ENCODE data around the gene AADAC.
"Not testable (repeated sequence)": the region's sequence is repeated elsewhere in the genome, so short reads cannot be mapped to it uniquely, and the experiment has no call there.

Gene AADAC

GRCh38 chr3:151787626-151788025 is 26.3 kb upstream of the AADAC start:
- H3K4me3 ChIP-seq (ENCODE audit: control insufficient read depth, low read depth, low read length) = no peak overlapping the region
- TF ChIP-seq CTCF (conservative IDR thresholded peaks at IDR 0.05; ENCODE audit: control insufficient read depth, insufficient read depth, low read depth, low read length) = no peak
- DNase-seq (ENCODE audit: low read depth) = peak; percentile 42

GRCh38 chr3:151788401-151788800 is 25.5 kb upstream of the AADAC start:
- no peak overlapping the region for H3K4me3 ChIP-seq (ENCODE audit: control insufficient read depth, low read depth, low read length)
- no peak for TF ChIP-seq CTCF (conservative IDR thresholded peaks at IDR 0.05; ENCODE audit: control insufficient read depth, insufficient read depth, low read depth, low read length)
- no peak for DNase-seq (ENCODE audit: low read depth)

GRCh38 chr3:151789853-151790463 is 24.0 kb upstream of the AADAC start:
- no peak for TF ChIP-seq CTCF (conservative IDR thresholded peaks at IDR 0.05; ENCODE audit: control insufficient read depth, insufficient read depth, low read depth, low read length)
- peak; percentile 35 for DNase-seq (ENCODE audit: low read depth)
- no peak overlapping the region for H3K4me3 ChIP-seq (ENCODE audit: control insufficient read depth, low read depth, low read length)

GRCh38 chr3:151790763-151791162 is 23.2 kb upstream of the AADAC start:
- not testable (repeated sequence) for H3K4me3 ChIP-seq (ENCODE audit: control insufficient read depth, low read depth, low read length); DNase-seq (ENCODE audit: low read depth)

GRCh38 chr3:151792411-151792810 is 21.5 kb upstream of the AADAC start:
- DNase-seq (ENCODE audit: low read depth) = no peak
- no peak overlapping the region for H3K4me3 ChIP-seq (ENCODE audit: control insufficient read depth, low read depth, low read length)
- TF ChIP-seq CTCF (conservative IDR thresholded peaks at IDR 0.05; ENCODE audit: control insufficient read depth, insufficient read depth, low read depth, low read length) = no peak

- DNase-seq (ENCODE audit: low read depth) = no peak
- no peak overlapping the region for H3K4me3 ChIP-seq (ENCODE audit: control insufficient read depth, low read depth, low read length)
- no peak for TF ChIP-seq CTCF (conservative IDR thresholded peaks at IDR 0.05; ENCODE audit: control insufficient read depth, insufficient read depth, low read depth, low read length)
Measured at GRCh38 chr3:151793636-151794035, 20.3 kb upstream of the AADAC start.

GRCh38 chr3:151794080-151794479 is 19.8 kb upstream of the AADAC start:
- TF ChIP-seq CTCF (conservative IDR thresholded peaks at IDR 0.05; ENCODE audit: control insufficient read depth, insufficient read depth, low read depth, low read length) = no peak
- H3K4me3 ChIP-seq (ENCODE audit: control insufficient read depth, low read depth, low read length) = no peak overlapping the region
- DNase-seq (ENCODE audit: low read depth) = no peak

Measured in fibroblast of mammary gland (primary cell).